Upper lobe of right lung (tissue), 1 donor: ENCODE data around the gene PRF1. TPM values are rescaled to one million over a fixed set of nuclear protein-coding genes. Genes with fewer than 3 reads are reported as not detected.
A peak's percentile ranks its signal among the peaks of the same experiment; 100 is the strongest.

ENCODE experiments used
- ATAC-seq: fragments of 200-7000 bp; cut with Tn5 transposase; one replicate; pipeline ENCODE4 v1.9.1; 2020; ENCODE audit warnings: mild to moderate bottlenecking, moderate library complexity
- DNase-seq: peaks from one replicate; pipeline ENCODE4 v3.0.0-alpha.2; 2020
- H3K27ac ChIP-seq: fragments of 200-600 bp; one replicate; pipeline ENCODE4 v1.8.0; 2022
- H3K27me3 ChIP-seq: fragments of 200-600 bp; one replicate; pipeline ENCODE4 v1.8.0; 2022; ENCODE audit warnings: mild to moderate bottlenecking
- H3K36me3 ChIP-seq: fragments of 200-600 bp; one replicate; pipeline ENCODE4 v1.8.0; 2022
- H3K4me1 ChIP-seq: fragments of 200-600 bp; one replicate; pipeline ENCODE4 v1.8.0; 2022
- H3K4me3 ChIP-seq: fragments of 200-600 bp; one replicate; pipeline ENCODE4 v1.8.0; 2022; ENCODE audit warnings: mild to moderate bottlenecking
- H3K9me3 ChIP-seq: fragments of 200-600 bp; one replicate; pipeline ENCODE4 v1.8.0; 2022
- intact Hi-C: fragments of 100-400 bp; cut with DNase I; formaldehyde crosslinking; loops from one replicate; pipeline ENCODE4 v1.11.0; 2022
- total RNA-seq: library from RNA; stranded (reverse); fragmentation: NEBNext Ultra II Directional; extraction: Animal tissue kit (Norgen Biotek cat#: 25700); gene quantifications from one replicate; pipeline ENCODE4 v1.2.1, GENCODE V29; 2021
- TF ChIP-seq, protein P1 (sequence below): fragments of 200-600 bp; IDR thresholded peaks from one replicate; pipeline ENCODE4 v1.8.0; 2022; ENCODE audit warnings: antibody characterized with exemption
- donor health status: DM: no; HTN: yes; CAD: no; lungs with severe emphysema.

The PRF1 gene
- total RNA-seq, 1 donor from 2014 or later = 32.3 TPM

DNA sequence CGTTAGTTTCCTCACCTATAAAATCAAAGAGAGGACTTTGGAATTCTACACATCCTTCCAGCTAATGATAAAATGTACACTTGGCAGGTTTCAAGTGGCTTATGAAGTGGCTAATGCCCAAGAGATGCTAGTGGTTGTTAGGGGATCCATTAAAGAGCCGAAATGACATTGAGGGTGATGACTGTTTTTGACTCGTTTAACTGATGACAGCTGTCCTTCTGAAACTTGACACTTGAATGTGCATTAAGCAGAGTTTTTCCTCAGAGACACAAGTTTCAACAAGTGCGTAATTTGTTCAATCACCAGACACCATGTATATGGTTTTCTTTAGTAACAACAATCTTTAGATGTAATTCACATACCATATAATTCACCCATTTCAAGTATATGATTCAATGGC lies 1.6 kb upstream of the PRF1 start:
- H3K4me3 ChIP-seq = no peak overlapping the region
- H3K4me1 ChIP-seq = no peaks in the 10 kb centered on the region
- DNase-seq (no peak), ATAC-seq (no peak)
- intact Hi-C loops = no loop called here
- TF ChIP-seq, protein P1, sequence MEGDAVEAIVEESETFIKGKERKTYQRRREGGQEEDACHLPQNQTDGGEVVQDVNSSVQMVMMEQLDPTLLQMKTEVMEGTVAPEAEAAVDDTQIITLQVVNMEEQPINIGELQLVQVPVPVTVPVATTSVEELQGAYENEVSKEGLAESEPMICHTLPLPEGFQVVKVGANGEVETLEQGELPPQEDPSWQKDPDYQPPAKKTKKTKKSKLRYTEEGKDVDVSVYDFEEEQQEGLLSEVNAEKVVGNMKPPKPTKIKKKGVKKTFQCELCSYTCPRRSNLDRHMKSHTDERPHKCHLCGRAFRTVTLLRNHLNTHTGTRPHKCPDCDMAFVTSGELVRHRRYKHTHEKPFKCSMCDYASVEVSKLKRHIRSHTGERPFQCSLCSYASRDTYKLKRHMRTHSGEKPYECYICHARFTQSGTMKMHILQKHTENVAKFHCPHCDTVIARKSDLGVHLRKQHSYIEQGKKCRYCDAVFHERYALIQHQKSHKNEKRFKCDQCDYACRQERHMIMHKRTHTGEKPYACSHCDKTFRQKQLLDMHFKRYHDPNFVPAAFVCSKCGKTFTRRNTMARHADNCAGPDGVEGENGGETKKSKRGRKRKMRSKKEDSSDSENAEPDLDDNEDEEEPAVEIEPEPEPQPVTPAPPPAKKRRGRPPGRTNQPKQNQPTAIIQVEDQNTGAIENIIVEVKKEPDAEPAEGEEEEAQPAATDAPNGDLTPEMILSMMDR = no peak
- H3K9me3 ChIP-seq = no peaks in the 10 kb centered on the region
- no peaks in the 10 kb centered on the region for H3K27me3 ChIP-seq
- no peaks in the 10 kb centered on the region for H3K36me3 ChIP-seq
- H3K27ac ChIP-seq = no peak overlapping the region

DNA sequence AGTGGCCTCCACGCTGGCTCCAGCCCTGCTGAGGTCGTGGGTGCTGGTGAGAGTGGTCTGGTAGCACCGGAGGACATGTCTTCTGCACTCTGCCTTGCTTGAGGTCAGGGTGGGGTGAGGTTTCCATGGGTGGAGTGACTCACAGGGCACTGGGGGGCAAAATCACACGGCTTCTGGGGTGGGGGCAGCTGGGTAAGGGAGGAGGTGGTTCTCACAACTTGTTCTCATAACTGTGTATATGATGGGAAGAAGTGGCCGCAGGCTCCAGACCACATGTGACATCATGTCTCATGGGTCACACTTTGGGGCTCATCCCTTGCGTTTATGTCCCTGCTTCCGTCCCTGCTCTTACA lies 884 bp upstream of the PRF1 start:
- H3K27ac ChIP-seq = peak overlapping the region; percentile 60
- intact Hi-C loops = no loop called here
- no peaks in the 10 kb centered on the region for H3K27me3 ChIP-seq
- peak; percentile 51 for ATAC-seq
- no peaks in the 10 kb centered on the region for H3K4me1 ChIP-seq
- H3K9me3 ChIP-seq = no peaks in the 10 kb centered on the region
- H3K36me3 ChIP-seq = no peaks in the 10 kb centered on the region
- DNase-seq = no peak
- H3K4me3 ChIP-seq = no peak overlapping the region
- TF ChIP-seq, protein P1 = no peak

DNA sequence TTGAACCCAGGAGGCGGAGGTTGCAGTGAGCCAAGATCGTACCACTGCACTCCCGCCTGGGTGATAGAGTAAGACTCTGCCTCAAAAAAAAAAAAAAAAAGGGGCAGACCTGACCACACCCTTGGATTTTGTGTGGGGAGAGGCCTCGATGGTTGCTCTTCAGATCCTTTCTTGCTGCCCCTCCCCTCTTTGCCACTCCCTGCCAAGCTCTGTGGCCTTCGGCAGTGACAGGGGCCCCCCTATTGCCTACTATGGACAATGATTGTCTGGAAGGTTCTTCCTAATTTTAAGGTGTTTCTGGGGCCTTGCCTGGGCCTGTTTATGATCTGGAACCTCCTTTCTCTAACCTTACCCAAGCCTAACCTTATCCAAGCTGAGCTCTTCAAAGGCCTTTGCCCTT lies 795 bp downstream of the PRF1 start:
- intact Hi-C loops = no loop called here
- H3K36me3 ChIP-seq = no peaks in the 10 kb centered on the region
- H3K27ac ChIP-seq = peak overlapping the region; percentile 47
- no peaks in the 10 kb centered on the region for H3K4me1 ChIP-seq
- DNase-seq = no peak
- TF ChIP-seq, protein P1 = no peak
- H3K9me3 ChIP-seq = no peaks in the 10 kb centered on the region
- ATAC-seq = no peak
- no peaks in the 10 kb centered on the region for H3K27me3 ChIP-seq
- H3K4me3 ChIP-seq = peak overlapping the region; percentile 37

DNA sequence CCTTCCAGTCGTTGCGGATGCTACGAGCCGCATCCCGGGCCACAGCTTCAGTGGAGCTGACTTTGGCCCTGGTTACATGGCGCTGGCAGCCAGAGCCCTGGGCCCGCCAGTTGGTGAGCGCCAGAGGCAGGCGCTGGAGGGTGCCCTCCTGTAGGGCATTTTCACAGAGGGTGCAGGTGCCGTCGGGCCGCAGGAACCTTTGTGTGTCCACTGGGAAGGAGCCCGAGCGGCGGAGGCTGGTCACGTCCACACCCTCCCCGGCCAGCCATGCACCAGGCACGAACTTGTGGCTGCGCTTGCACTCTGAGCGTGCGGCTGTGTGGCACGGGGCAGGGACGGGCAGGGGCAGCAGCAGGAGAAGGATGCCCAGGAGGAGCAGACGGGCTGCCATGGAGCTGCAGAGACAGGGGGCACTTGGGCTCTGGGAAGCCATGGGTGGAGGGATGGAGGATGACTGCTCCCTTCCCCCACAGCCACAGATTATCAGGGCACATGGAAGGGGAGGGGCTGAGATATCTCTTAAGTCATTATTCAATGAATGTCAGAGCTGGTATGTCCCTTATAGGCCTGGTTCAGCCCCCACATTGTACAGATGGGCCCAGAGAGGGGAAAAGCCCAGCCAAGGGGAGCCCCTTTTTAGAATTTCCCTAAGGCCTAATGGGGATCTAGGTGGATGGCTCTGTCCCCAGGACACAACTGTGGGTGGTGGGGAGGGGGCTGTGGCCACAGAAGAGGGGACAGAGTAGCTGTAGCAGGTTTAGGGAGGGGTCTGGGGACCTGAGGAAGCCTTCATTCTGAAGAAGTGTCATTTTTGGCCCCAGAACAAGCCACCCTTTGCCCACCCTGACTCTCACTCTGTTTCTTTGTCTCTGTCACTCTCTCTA lies 1.8 kb downstream of the PRF1 start:
- Histone ChIP-seq H3K27ac (no peak overlapping the region), H3K9me3 (no peaks in the 10 kb centered on the region), H3K4me1 (no peaks in the 10 kb centered on the region), H3K27me3 (no peaks in the 10 kb centered on the region), H3K36me3 (no peaks in the 10 kb centered on the region), H3K4me3 (peak overlapping the region; percentile 28)
- TF ChIP-seq, protein P1 = no peak
- intact Hi-C loops = no loop called here
- DNase-seq = no peak
- ATAC-seq = no peak

DNA sequence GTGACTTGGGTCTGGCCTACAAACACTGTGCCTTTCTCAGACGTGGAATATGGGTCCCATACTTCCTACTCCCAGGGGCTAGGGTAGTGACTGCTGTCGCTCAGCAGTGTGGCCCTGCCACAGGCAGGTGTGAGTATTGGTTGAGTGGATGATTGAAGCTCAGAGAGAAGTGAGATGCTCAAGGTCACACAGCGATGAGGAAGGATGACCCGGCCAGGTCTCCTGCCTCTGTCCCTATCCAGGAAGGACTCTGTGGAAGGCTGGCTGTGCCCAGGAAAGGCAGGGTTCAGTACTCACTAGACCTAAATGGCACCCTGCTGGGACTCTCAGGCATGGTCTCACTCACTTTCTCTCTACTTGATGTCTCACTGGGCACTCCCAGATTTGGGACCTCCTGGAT lies 2.8 kb downstream of the PRF1 start:
- TF ChIP-seq, protein P1 = no peak
- Histone ChIP-seq H3K4me1 (no peaks in the 10 kb centered on the region), H3K9me3 (no peaks in the 10 kb centered on the region), H3K27ac (no peak overlapping the region), H3K36me3 (no peaks in the 10 kb centered on the region), H3K4me3 (no peak overlapping the region), H3K27me3 (no peaks in the 10 kb centered on the region)
- DNase-seq (no peak), ATAC-seq (no peak)
- intact Hi-C loops = no loop called here
